Measurements from ENCODE around the gene SPTBN1. TPM values are rescaled to one million over a fixed set of nuclear protein-coding genes. Genes with fewer than 3 reads are reported as not detected.

SPTBN1 gene
- total and polyA plus RNA-seq, 2 experiments from 2014 or later = 57.7 to 187 TPM

DNA sequence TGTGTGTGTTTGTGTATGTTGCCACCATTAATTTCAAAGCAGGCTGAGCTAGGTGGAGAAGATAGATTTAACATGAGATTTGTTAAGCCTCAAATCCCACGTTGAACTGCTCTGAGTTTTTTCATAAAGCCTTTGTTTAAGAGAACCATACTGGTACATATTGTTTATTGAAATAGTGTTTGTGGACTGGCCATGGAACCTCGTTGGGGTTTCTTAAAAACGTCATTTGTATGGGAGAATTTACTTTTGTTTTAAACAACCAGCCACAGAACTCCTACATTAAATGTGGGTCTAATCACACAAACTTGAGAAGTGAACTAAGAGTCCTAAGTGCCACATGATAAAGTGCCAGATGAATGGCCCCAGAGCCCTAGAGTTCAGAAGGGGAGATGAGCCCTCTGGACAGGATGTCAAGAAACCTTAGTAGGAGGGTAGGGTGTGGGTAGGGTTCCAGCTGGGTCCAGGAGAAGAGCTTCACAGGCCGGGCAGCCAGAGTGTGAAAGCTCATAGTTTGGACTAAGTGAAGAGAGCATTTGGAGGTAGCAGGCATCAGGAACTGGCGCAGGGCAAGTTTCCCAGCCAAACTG is 146.7 kb downstream of the SPTBN1 start:
- peaks cover 41% of the 10 kb centered on the region for H3K4me1 ChIP-seq (ENCODE audit: insufficient read depth)
- H3K36me3 ChIP-seq (ENCODE audit: low read depth) = 0 out of 2 replicates have a peak, but pooled peaks cover 5% of the 10 kb centered on the region
- no peak overlapping the region for H3K4me3 ChIP-seq
- H2AFZ ChIP-seq = no peak overlapping the region
- no peaks in the 10 kb centered on the region for H3K9me2 ChIP-seq (ENCODE audit: insufficient read depth)
- peaks cover 10% of the 10 kb centered on the region for H3F3A ChIP-seq (ENCODE audit: insufficient read depth)
- in situ Hi-C loops (cut with MboI) = no loop called here
- H3K27me3 ChIP-seq (replicated peaks; ENCODE audit: insufficient read depth) = no peaks in the 10 kb centered on the region
- H3K27ac ChIP-seq = no peak overlapping the region
- 63 to 65% methylated on average over 5 of the region's 5 CpGs for WGBS, 2 experiments (ENCODE audit: low coverage in 1 of 2, low lambda C conversion rate in 2 of 2, missing lambda C conversion rate in 2 of 2)
- H3K79me2 ChIP-seq (ENCODE audit: insufficient read depth) = peaks cover 100% of the 10 kb centered on the region
- TF ChIP-seq EZH2 (IDR thresholded peaks at IDR 0.05; ENCODE audit: insufficient read depth, poor library complexity, severe bottlenecking) = no peak
- no peaks in the 10 kb centered on the region for H3K9me3 ChIP-seq (ENCODE audit: low read depth)
- DNase-seq = no peak
- H3K9ac ChIP-seq = no peak overlapping the region
- no peak overlapping the region for H3K4me2 ChIP-seq (ENCODE audit: unreplicated experiment)
- 0 out of 2 replicates have a peak, but pooled peaks cover 2% of the 10 kb centered on the region for H4K20me1 ChIP-seq (ENCODE audit: insufficient read depth)

DNA sequence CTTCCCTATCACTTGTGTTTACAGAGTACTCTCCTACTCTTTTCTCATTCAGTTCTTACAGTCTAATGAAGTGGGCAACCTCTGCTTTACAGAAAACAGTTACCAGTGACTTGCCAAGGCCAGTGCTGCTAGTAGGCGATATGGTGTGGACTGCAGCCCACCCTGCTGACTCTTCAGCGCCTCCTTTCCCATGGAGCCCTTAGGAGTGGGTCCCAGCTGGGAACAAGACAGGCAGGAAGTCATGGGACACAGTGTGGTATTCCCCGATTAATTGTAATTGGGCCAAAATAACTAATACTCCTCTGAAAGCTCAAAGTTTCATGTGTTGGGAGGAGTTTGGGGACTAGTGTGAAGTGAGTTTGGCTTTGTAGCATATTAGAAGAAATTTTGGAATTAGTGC is 147.2 kb downstream of the SPTBN1 start:
- Histone ChIP-seq H3K4me1 (ENCODE audit: insufficient read depth) (peaks cover 41% of the 10 kb centered on the region), H2AFZ (no peak overlapping the region), H3F3A (ENCODE audit: insufficient read depth) (peaks cover 10% of the 10 kb centered on the region), H3K9ac (no peak overlapping the region), H3K27me3 (replicated peaks; ENCODE audit: insufficient read depth) (no peaks in the 10 kb centered on the region), H3K27ac (no peak overlapping the region), H3K9me2 (ENCODE audit: insufficient read depth) (no peaks in the 10 kb centered on the region), H3K9me3 (ENCODE audit: low read depth) (no peaks in the 10 kb centered on the region), H3K79me2 (ENCODE audit: insufficient read depth) (peaks cover 100% of the 10 kb centered on the region), H4K20me1 (ENCODE audit: insufficient read depth) (no peaks in the 10 kb centered on the region), H3K4me3 (no peak overlapping the region), H3K4me2 (ENCODE audit: unreplicated experiment) (no peak overlapping the region), H3K36me3 (ENCODE audit: low read depth) (0 out of 2 replicates have a peak, but pooled peaks cover 5% of the 10 kb centered on the region)
- 42 to 44% methylated on average over 3 of the region's 3 CpGs for WGBS, 2 experiments (ENCODE audit: low coverage in 1 of 2, low lambda C conversion rate in 2 of 2, missing lambda C conversion rate in 2 of 2)
- DNase-seq = no peak
- TF ChIP-seq EZH2phosphoT487 (IDR thresholded peaks at IDR 0.05; ENCODE audit: insufficient read depth, low read depth) (no peak), EZH2 (IDR thresholded peaks at IDR 0.05; ENCODE audit: insufficient read depth, poor library complexity, severe bottlenecking) (no peak)
- in situ Hi-C loops (cut with MboI) = no loop called here

DNA sequence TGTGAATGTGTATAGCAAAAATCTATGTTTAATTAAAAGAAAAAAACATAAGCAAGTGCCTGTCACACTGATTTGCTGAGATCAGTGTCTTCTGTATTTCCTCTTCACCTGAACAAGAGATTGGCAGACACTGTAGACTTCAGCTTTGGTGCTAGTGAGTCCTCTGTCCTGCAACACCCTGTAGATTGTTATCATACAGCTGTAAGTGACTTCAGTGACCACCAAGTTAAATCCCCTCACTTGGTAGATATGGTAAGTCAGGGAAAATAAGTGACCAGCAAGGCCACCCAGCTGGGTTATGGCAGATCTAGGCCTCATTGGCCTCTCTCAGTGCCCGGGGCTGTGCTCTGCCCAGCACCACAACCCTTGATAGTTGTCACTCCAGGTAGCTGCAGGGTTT is 147.7 kb downstream of the SPTBN1 start:
- H3K27ac ChIP-seq = no peak overlapping the region

DNA sequence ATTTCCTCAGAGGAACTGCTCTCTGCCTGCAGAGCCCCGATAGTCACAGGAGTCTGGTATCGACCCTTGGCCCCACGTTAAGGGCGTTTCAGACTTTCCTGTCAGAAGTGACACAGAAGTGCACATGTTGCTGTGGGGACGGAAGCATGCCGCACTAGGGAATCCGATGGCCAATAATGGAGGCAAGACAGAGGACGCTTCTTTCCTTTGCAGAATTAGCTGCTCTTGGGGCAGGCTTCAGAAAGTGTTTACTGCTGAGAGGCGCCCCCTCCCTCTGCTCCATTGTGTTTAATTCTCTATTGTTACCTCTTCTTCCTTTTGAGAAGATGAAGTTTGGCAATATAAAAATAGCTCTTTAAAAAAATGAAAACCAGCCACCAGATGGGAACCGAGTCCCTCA is 148.7 kb downstream of the SPTBN1 start:
- peaks cover 34% of the 10 kb centered on the region for H3K4me1 ChIP-seq (ENCODE audit: insufficient read depth)
- in situ Hi-C loops (cut with MboI) = no loop called here
- H3K79me2 ChIP-seq (ENCODE audit: insufficient read depth) = peaks cover 100% of the 10 kb centered on the region

More for the DNA sequence above, 147.7 kb downstream of the SPTBN1 start:
- Histone ChIP-seq H3K4me3 (no peak overlapping the region), H3K79me2 (ENCODE audit: insufficient read depth) (peaks cover 100% of the 10 kb centered on the region), H3K4me1 (ENCODE audit: insufficient read depth) (peaks cover 41% of the 10 kb centered on the region), H2AFZ (no peak overlapping the region), H3K27me3 (replicated peaks; ENCODE audit: insufficient read depth) (no peaks in the 10 kb centered on the region), H3K9ac (no peak overlapping the region), H3F3A (ENCODE audit: insufficient read depth) (peaks cover 10% of the 10 kb centered on the region), H3K9me2 (ENCODE audit: insufficient read depth) (no peaks in the 10 kb centered on the region), H3K4me2 (ENCODE audit: unreplicated experiment) (no peak overlapping the region), H3K36me3 (ENCODE audit: low read depth) (0 out of 2 replicates have a peak, but pooled peaks cover 5% of the 10 kb centered on the region), H4K20me1 (ENCODE audit: insufficient read depth) (no peaks in the 10 kb centered on the region), H3K9me3 (ENCODE audit: low read depth) (no peaks in the 10 kb centered on the region)
- WGBS, 2 experiments (ENCODE audit: low coverage in 1 of 2, low lambda C conversion rate in 2 of 2, missing lambda C conversion rate in 2 of 2) = 91 to 100% methylated on average over 1 of the region's 1 CpG
- TF ChIP-seq EZH2 (IDR thresholded peaks at IDR 0.05; ENCODE audit: insufficient read depth, poor library complexity, severe bottlenecking) (no peak), EZH2phosphoT487 (IDR thresholded peaks at IDR 0.05; ENCODE audit: insufficient read depth, low read depth) (no peak)
- in situ Hi-C loops (cut with MboI) = no loop called here
- no peak for DNase-seq

More for the DNA sequence above, 148.7 kb downstream of the SPTBN1 start:
- Histone ChIP-seq H3F3A (ENCODE audit: insufficient read depth) (peaks cover 10% of the 10 kb centered on the region), H3K36me3 (ENCODE audit: low read depth) (0 out of 2 replicates have a peak, but pooled peaks cover 5% of the 10 kb centered on the region), H3K27me3 (replicated peaks; ENCODE audit: insufficient read depth) (no peaks in the 10 kb centered on the region), H3K9ac (no peak overlapping the region), H2AFZ (no peak overlapping the region), H3K4me2 (ENCODE audit: unreplicated experiment) (no peak overlapping the region), H3K9me3 (ENCODE audit: low read depth) (no peaks in the 10 kb centered on the region), H3K27ac (no peak overlapping the region), H3K9me2 (ENCODE audit: insufficient read depth) (no peaks in the 10 kb centered on the region), H3K4me3 (no peak overlapping the region), H4K20me1 (ENCODE audit: insufficient read depth) (peaks cover 7% of the 10 kb centered on the region; the same call in 1 of the 2 replicates)
- TF ChIP-seq EZH2 (IDR thresholded peaks at IDR 0.05; ENCODE audit: insufficient read depth, poor library complexity, severe bottlenecking) (no peak), EZH2phosphoT487 (IDR thresholded peaks at IDR 0.05; ENCODE audit: insufficient read depth, low read depth) (no peak)
- WGBS, 2 experiments (ENCODE audit: low coverage in 1 of 2, low lambda C conversion rate in 2 of 2, missing lambda C conversion rate in 2 of 2) = 73 to 76% methylated on average over 10 of the region's 10 CpGs
- DNase-seq = no peak

Measured in GM23248 (cell line).